Endodermal cell (in vitro differentiated cells): ENCODE measurements around the gene WDR73. TPM values are rescaled to one million over a fixed set of nuclear protein-coding genes. Genes with fewer than 3 reads are reported as not detected.

ENCODE experiments used
- DNase-seq: peaks from one replicate; pipeline ENCODE4 v3.0.0-alpha.2; 2017
- H3K27ac ChIP-seq: 2 replicates; pipeline ENCODE4 v1.5.1; 2013; ENCODE audit warnings: mild to moderate bottlenecking, low read depth, low read length, moderate library complexity
- H3K27me3 ChIP-seq: 2 replicates; pipeline ENCODE4 v1.6.1; 2013; ENCODE audit warnings: mild to moderate bottlenecking, low read length, moderate library complexity; ENCODE audit not compliant: insufficient read depth, control insufficient read depth, poor library complexity, severe bottlenecking
- H3K36me3 ChIP-seq: 2 replicates; pipeline ENCODE4 v1.7.0; 2013; ENCODE audit warnings: mild to moderate bottlenecking, low read length, moderate library complexity; ENCODE audit not compliant: control insufficient read depth, insufficient read depth
- H3K4me1 ChIP-seq: one replicate; pipeline ENCODE4 v1.7.0; 2013; ENCODE audit warnings: low read length; ENCODE audit not compliant: control insufficient read depth, insufficient read depth
- H3K4me3 ChIP-seq: 2 replicates; pipeline ENCODE4 v1.5.1; 2013; ENCODE audit warnings: mild to moderate bottlenecking, low read length, moderate library complexity
- H3K9ac ChIP-seq: 2 replicates; pipeline ENCODE4 v1.6.1; 2013; ENCODE audit warnings: mild to moderate bottlenecking, low read length, moderate library complexity; ENCODE audit not compliant: poor library complexity, severe bottlenecking; ENCODE audit errors: extremely low read depth
- H3K9me3 ChIP-seq: 2 replicates; pipeline ENCODE4 v1.6.1; 2013; ENCODE audit warnings: mild to moderate bottlenecking, low read length, moderate library complexity; ENCODE audit not compliant: control insufficient read depth
- H3K27ac Mint-ChIP-seq: 2 replicates; pipeline ENCODE4 v1.8.0; 2020; ENCODE audit warnings: mixed read lengths
- H3K27me3 Mint-ChIP-seq: 2 replicates; pipeline ENCODE4 v1.8.0; 2021; ENCODE audit warnings: mild to moderate bottlenecking, mixed read lengths; ENCODE audit not compliant: insufficient read depth
- H3K36me3 Mint-ChIP-seq: 2 replicates; pipeline ENCODE4 v1.8.0; 2020; ENCODE audit warnings: low read depth, mixed read lengths
- H3K4me1 Mint-ChIP-seq: 2 replicates; pipeline ENCODE4 v1.8.0; 2020; ENCODE audit warnings: mixed read lengths
- H3K4me3 Mint-ChIP-seq: 2 replicates; pipeline ENCODE4 v1.8.0; 2020; ENCODE audit warnings: mild to moderate bottlenecking, moderate library complexity, mixed read lengths
- H3K9me3 Mint-ChIP-seq: 2 replicates; pipeline ENCODE4 v1.8.0; 2020; ENCODE audit warnings: mild to moderate bottlenecking, mixed read lengths
- CTCF ChIP-seq: fragments of 200-600 bp; sonication (generic); conservative IDR thresholded peaks from 2 replicates; pipeline ENCODE4 v1.5.0; 2021; ENCODE audit warnings: antibody characterized with exemption, mild to moderate bottlenecking
- WGBS, 2 experiments: methylation state at CpG; one replicate each; pipeline versions ENCODE4 v1.1.5 to v1.1.7; 2013; ENCODE audit warnings: missing lambda C conversion rate in 2 of 2, mixed read lengths in 1 of 2; ENCODE audit not compliant: insufficient coverage in 1 of 2, insufficient read length in 1 of 2; 5-methylcytosine and 5-hydroxymethylcytosine counted together
- total RNA-seq, 2 donors: library from RNA; stranded (reverse); fragmentation: NEBNext Ultra II Directional in 1 of 2; extraction: Animal tissue kit (Norgen Biotek cat#: 25700) in 1 of 2; gene quantifications; 2 replicates in 1 of 2; 3 replicates in 1 of 2; pipeline ENCODE4 v1.2.1, GENCODE V29; 2021

WDR73 gene
- total RNA-seq, 2 donors from 2014 or later = 44.1 to 46.8 TPM

- 89% methylated on average over 1 of the region's 1 CpG; no CpG with 5 or more reads in 1 of the 2 experiments for WGBS, 2 experiments
- no peak for DNase-seq
- no peak overlapping the region for H3K9ac ChIP-seq
- H3K9me3 ChIP-seq = no peaks in the 10 kb centered on the region
- Mint-ChIP-seq H3K36me3 (peaks cover 74% of the 10 kb centered on the region), H3K27ac (no peak overlapping the region), H3K27me3 (no peaks in the 10 kb centered on the region), H3K9me3 (no peaks in the 10 kb centered on the region), H3K4me1 (peaks cover 21% of the 10 kb centered on the region), H3K4me3 (no peak overlapping the region)
- no peaks in the 10 kb centered on the region for H3K27me3 ChIP-seq
- H3K4me3 ChIP-seq = no peak overlapping the region
- no peak overlapping the region for H3K27ac ChIP-seq
- peaks cover 39% of the 10 kb centered on the region for H3K36me3 ChIP-seq
- H3K4me1 ChIP-seq = no peaks in the 10 kb centered on the region
- no peak for TF ChIP-seq CTCF
Observed at GRCh38 chr15:84608707-84609284, 45.3 kb downstream of the WDR73 start.

- H3K4me3 ChIP-seq = no peak overlapping the region
- peaks cover 61% of the 10 kb centered on the region for H3K36me3 Mint-ChIP-seq
- no peaks in the 10 kb centered on the region for H3K9me3 Mint-ChIP-seq
- H3K27me3 Mint-ChIP-seq = no peaks in the 10 kb centered on the region
- 95 to 97% methylated on average over 8 of the region's 8 CpGs for WGBS, 2 experiments
- H3K27ac ChIP-seq = no peak overlapping the region
- no peak overlapping the region for H3K4me3 Mint-ChIP-seq
- H3K4me1 ChIP-seq = no peaks in the 10 kb centered on the region
- TF ChIP-seq CTCF = no peak
- no peaks in the 10 kb centered on the region for H3K27me3 ChIP-seq
- peaks cover 40% of the 10 kb centered on the region for H3K36me3 ChIP-seq
- DNase-seq = no peak
- H3K27ac Mint-ChIP-seq = no peak overlapping the region
- H3K9me3 ChIP-seq = no peaks in the 10 kb centered on the region
- no peak overlapping the region for H3K9ac ChIP-seq
- H3K4me1 Mint-ChIP-seq = peaks cover 26% of the 10 kb centered on the region
Observed at GRCh38 chr15:84606653-84607120, 47.4 kb downstream of the WDR73 start.

- H3K27me3 ChIP-seq = no peaks in the 10 kb centered on the region
- H3K27ac ChIP-seq = no peak overlapping the region
- H3K9ac ChIP-seq = no peak overlapping the region
- no peaks in the 10 kb centered on the region for H3K9me3 ChIP-seq
- Mint-ChIP-seq H3K4me3 (peak overlapping the region; percentile 81), H3K27me3 (peaks cover 2% of the 10 kb centered on the region), H3K27ac (peak overlapping the region; percentile 74), H3K9me3 (no peaks in the 10 kb centered on the region), H3K4me1 (peaks cover 26% of the 10 kb centered on the region), H3K36me3 (peaks cover 58% of the 10 kb centered on the region)
- TF ChIP-seq CTCF = no peak
- WGBS, 2 experiments = 83 to 91% methylated on average over 1 to 2 of the region's 2 CpGs
- no peak overlapping the region for H3K4me3 ChIP-seq
- no peaks in the 10 kb centered on the region for H3K4me1 ChIP-seq
- DNase-seq = no peak
- H3K36me3 ChIP-seq = peaks cover 40% of the 10 kb centered on the region
Observed at GRCh38 chr15:84605554-84605882, 48.6 kb downstream of the WDR73 start.
